SH-SY5Y (cell line): ENCODE results near the gene MYO18B.

Experiments used
- GATA2 ChIP-seq: IDR thresholded peaks from 2 replicates; pipeline ENCODE4 v1.6.1; 2011; ENCODE audit warnings: mild to moderate bottlenecking, low read depth, low read length
- GATA3 ChIP-seq: IDR thresholded peaks from 2 replicates; pipeline ENCODE4 v1.6.1; 2011; ENCODE audit warnings: low read depth, mild to moderate bottlenecking, low read length, moderate library complexity

MYO18B gene

GRCh38 chr22:25833676-25834075 lies 91.7 kb downstream of the MYO18B start:
- TF ChIP-seq GATA3, result no peak
- no peak for TF ChIP-seq GATA2

GRCh38 chr22:25834490-25834889 lies 92.5 kb downstream of the MYO18B start:
- TF ChIP-seq GATA3, result no peak
- TF ChIP-seq GATA2, result no peak

GRCh38 chr22:25835348-25835747 lies 93.4 kb downstream of the MYO18B start:
- TF ChIP-seq GATA3, result no peak
- no peak for TF ChIP-seq GATA2

GRCh38 chr22:25837288-25837900 lies 95.4 kb downstream of the MYO18B start:
- TF ChIP-seq GATA3 (no peak), GATA2 (no peak)

- TF ChIP-seq GATA2, result no peak
- TF ChIP-seq GATA3, result no peak
These were observed 97.2 kb downstream of the MYO18B start for GRCh38 chr22:25838960-25839741.

GRCh38 chr22:25839755-25840154 lies 97.8 kb downstream of the MYO18B start:
- no peak for TF ChIP-seq GATA2
- no peak for TF ChIP-seq GATA3

- TF ChIP-seq GATA2, result no peak
- no peak for TF ChIP-seq GATA3
These were observed 98.2 kb downstream of the MYO18B start for GRCh38 chr22:25840167-25840566.

- TF ChIP-seq GATA3 (no peak), GATA2 (no peak)
These were observed 98.9 kb downstream of the MYO18B start for GRCh38 chr22:25840891-25841290.

- no peak for TF ChIP-seq GATA2
- TF ChIP-seq GATA3, result no peak
These were observed 99.8 kb downstream of the MYO18B start for GRCh38 chr22:25841775-25842174.

- TF ChIP-seq GATA3 (no peak), GATA2 (no peak)
These were observed 101.8 kb downstream of the MYO18B start for GRCh38 chr22:25843660-25844405.

GRCh38 chr22:25844601-25845000 lies 102.6 kb downstream of the MYO18B start:
- no peak for TF ChIP-seq GATA3
- no peak for TF ChIP-seq GATA2

- no peak for TF ChIP-seq GATA2
- TF ChIP-seq GATA3, result no peak
These were observed 104.2 kb downstream of the MYO18B start for GRCh38 chr22:25845985-25846745.

- TF ChIP-seq GATA2, result no peak
- TF ChIP-seq GATA3, result no peak
These were observed 105.5 kb downstream of the MYO18B start for GRCh38 chr22:25847451-25847850.

- TF ChIP-seq GATA3 (no peak), GATA2 (no peak)
These were observed 107.0 kb downstream of the MYO18B start for GRCh38 chr22:25848954-25849353.
